GM19468 (cell line): ENCODE data around the gene TSPYL1.
A peak's percentile ranks its signal among the peaks of the same experiment; 100 is the strongest.

Experiments
- ATAC-seq: cut with Tn5 transposase; IDR thresholded peaks from one replicate; pipeline ENCODE4 v1.9.1; 2021; ENCODE audit warnings: mild to moderate bottlenecking, moderate library complexity, moderate number of reproducible peaks; ENCODE audit not compliant: unreplicated experiment; ENCODE audit errors: extremely low read depth

The TSPYL1 gene

GRCh38 chr6:116266803-116267202, 12.9 kb downstream of the TSPYL1 start:
- ATAC-seq = no peak

- ATAC-seq = no peak
Measured at GRCh38 chr6:116265041-116265829, 14.5 kb downstream of the TSPYL1 start.

GRCh38 chr6:116263353-116263752, 16.4 kb downstream of the TSPYL1 start:
- ATAC-seq = no peak

GRCh38 chr6:116258520-116258919, 21.2 kb downstream of the TSPYL1 start:
- ATAC-seq = no peak

GRCh38 chr6:116256694-116257093, 23.0 kb downstream of the TSPYL1 start:
- ATAC-seq = no peak

GRCh38 chr6:116255246-116255800, 24.4 kb downstream of the TSPYL1 start:
- ATAC-seq = no peak

- ATAC-seq = peak; percentile 21
Measured at GRCh38 chr6:116254297-116255056, 25.3 kb downstream of the TSPYL1 start.

GRCh38 chr6:116253505-116254296, 26.0 kb downstream of the TSPYL1 start, which contains the start of gene TSPYL4:
TSS of gene TSPYL4 (minus strand) at chr6:116254075. CDS start at chr6:116254008, 67 bp downstream.
- peak; percentile 100 for ATAC-seq

- no peak for ATAC-seq
Measured at GRCh38 chr6:116253188-116253504, 26.6 kb downstream of the TSPYL1 start.

GRCh38 chr6:116251568-116252384, 28.0 kb downstream of the TSPYL1 start:
- no peak for ATAC-seq

- ATAC-seq = no peak
Measured at GRCh38 chr6:116248577-116248976, 31.2 kb downstream of the TSPYL1 start.

GRCh38 chr6:116247285-116247684, 32.4 kb downstream of the TSPYL1 start:
- ATAC-seq = no peak

- no peak for ATAC-seq
Measured at GRCh38 chr6:116246089-116246488, 33.6 kb downstream of the TSPYL1 start.

- no peak for ATAC-seq
Measured at GRCh38 chr6:116244284-116244683, 35.4 kb downstream of the TSPYL1 start.

- ATAC-seq = no peak
Measured at GRCh38 chr6:116239856-116240255, 39.9 kb downstream of the TSPYL1 start.

- no peak for ATAC-seq
Measured at GRCh38 chr6:116239256-116239655, 40.5 kb downstream of the TSPYL1 start.

GRCh38 chr6:116238083-116238482, 41.6 kb downstream of the TSPYL1 start:
- no peak for ATAC-seq

- no peak for ATAC-seq
Measured at GRCh38 chr6:116234689-116235088, 45.0 kb downstream of the TSPYL1 start.

GRCh38 chr6:116229287-116229913, 50.3 kb downstream of the TSPYL1 start:
- no peak for ATAC-seq
